Natural killer cell treated with Interleukin-12 subunit alpha and Interleukin-12 subunit beta and Interleukin-15 and Interleukin-18, amount 100 ng/mL, for 72 hours (primary cell): ENCODE measurements around the gene YY1. TPM values are rescaled to one million over a fixed set of nuclear protein-coding genes. Genes with fewer than 3 reads are reported as not detected.
"Not testable (repeated sequence)": the region's sequence is repeated elsewhere in the genome, so short reads cannot be mapped to it uniquely, and the experiment has no call there.

Experiments used
- ATAC-seq, 2 donors: fragments of 150-1000 bp; cut with Tn5 transposase in 1 of 2; sonication (Bioruptor Pico), chemical (Tn5 transposase) in 1 of 2; 2 replicates each; pipeline ENCODE4 v1.10.0; 2021
- DNase-seq: peaks from one replicate; pipeline ENCODE4 v3.0.0; 2022; ENCODE audit warnings: low spot score
- H3K27ac Mint-ChIP-seq, 2 donors: 1 replicate in 1 of 2; 2 replicates in 1 of 2; pipeline ENCODE4 v1.8.0; 2022; ENCODE audit warnings: mixed read lengths in 2 of 2, mild to moderate bottlenecking in 1 of 2, moderate library complexity in 1 of 2
- H3K27me3 Mint-ChIP-seq, 2 donors: 1 replicate in 1 of 2; 2 replicates in 1 of 2; pipeline ENCODE4 v1.8.0; 2022; ENCODE audit warnings: mixed read lengths in 2 of 2
- H3K36me3 Mint-ChIP-seq: one replicate; pipeline ENCODE4 v1.8.0; 2022; ENCODE audit warnings: mixed read lengths
- H3K4me1 Mint-ChIP-seq, 2 donors: 1 replicate in 1 of 2; 2 replicates in 1 of 2; pipeline ENCODE4 v1.8.0; 2022; ENCODE audit warnings: low read depth in 2 of 2, mixed read lengths in 2 of 2, mild to moderate bottlenecking in 1 of 2
- H3K4me3 Mint-ChIP-seq: one replicate; pipeline ENCODE4 v1.8.0; 2022; ENCODE audit warnings: mixed read lengths
- H3K9me3 Mint-ChIP-seq: 2 replicates; pipeline ENCODE4 v1.8.0; 2022; ENCODE audit warnings: mixed read lengths
- total RNA-seq, 2 donors: library from RNA; stranded (reverse); gene quantifications; one replicate each; pipeline ENCODE4 v1.2.3, GENCODE V29; 2022

The YY1 gene
- total RNA-seq, 2 donors from 2014 or later = 59.7 to 75.7 TPM

GRCh38 chr14:100306998-100307765, 68.2 kb downstream of the YY1 start:
- peak in 1 of 2 donors; percentile 0 for ATAC-seq
- Mint-ChIP-seq H3K36me3 (no peaks in the 10 kb centered on the region), H3K4me1 (peaks cover 24 to 32% of the 10 kb centered on the region in 2 donors), H3K27me3 (peaks cover 0 to 3% of the 10 kb centered on the region in 2 donors), H3K27ac (no peak overlapping the region), H3K4me3 (peak overlapping the region; percentile 72), H3K9me3 (no peaks in the 10 kb centered on the region)
- DNase-seq = no peak

GRCh38 chr14:100307766-100308426, 69.0 kb downstream of the YY1 start:
- DNase-seq (no peak), ATAC-seq (no peak)
- Mint-ChIP-seq H3K9me3 (no peaks in the 10 kb centered on the region), H3K4me3 (peak overlapping the region; percentile 72), H3K27me3 (peaks cover 0 to 3% of the 10 kb centered on the region in 2 donors), H3K36me3 (no peaks in the 10 kb centered on the region), H3K27ac (no peak overlapping the region), H3K4me1 (peaks cover 27 to 38% of the 10 kb centered on the region in 2 donors)

- H3K9me3 Mint-ChIP-seq, H3K27me3 Mint-ChIP-seq, H3K4me3 Mint-ChIP-seq, DNase-seq, H3K36me3 Mint-ChIP-seq, H3K27ac Mint-ChIP-seq, ATAC-seq: not testable (repeated sequence)
- H3K4me1 Mint-ChIP-seq = peaks cover 23 to 36% of the 10 kb centered on the region in 2 donors
Measured at GRCh38 chr14:100308427-100308792, 69.5 kb downstream of the YY1 start.

- DNase-seq (no peak), ATAC-seq (no peak)
- peaks cover 22 to 33% of the 10 kb centered on the region in 2 donors for H3K4me1 Mint-ChIP-seq
- no peaks in the 10 kb centered on the region for H3K9me3 Mint-ChIP-seq
- H3K27me3 Mint-ChIP-seq = peaks cover 0 to 3% of the 10 kb centered on the region in 2 donors
- H3K27ac Mint-ChIP-seq = no peak overlapping the region
- H3K4me3 Mint-ChIP-seq = no peak overlapping the region
- no peaks in the 10 kb centered on the region for H3K36me3 Mint-ChIP-seq
Measured at GRCh38 chr14:100309028-100309737, 70.2 kb downstream of the YY1 start.

GRCh38 chr14:100312110-100312876, 73.3 kb downstream of the YY1 start:
- not testable (repeated sequence) for ATAC-seq, H3K9me3 Mint-ChIP-seq, H3K36me3 Mint-ChIP-seq, H3K27me3 Mint-ChIP-seq, DNase-seq, H3K4me3 Mint-ChIP-seq
- Mint-ChIP-seq H3K4me1 (peaks cover 15 to 25% of the 10 kb centered on the region in 2 donors), H3K27ac (peak overlapping the region in 1 of 2 donors; percentile 34)

GRCh38 chr14:100312877-100313400, 74.0 kb downstream of the YY1 start:
- ATAC-seq (peak; percentile 64 to 67), DNase-seq (no peak)
- peaks cover 0 to 3% of the 10 kb centered on the region in 2 donors for H3K27me3 Mint-ChIP-seq
- peaks cover 18 to 25% of the 10 kb centered on the region in 2 donors for H3K4me1 Mint-ChIP-seq
- no peaks in the 10 kb centered on the region for H3K36me3 Mint-ChIP-seq
- H3K27ac Mint-ChIP-seq = peak overlapping the region in 1 of 2 donors; percentile 44
- no peak overlapping the region for H3K4me3 Mint-ChIP-seq
- no peaks in the 10 kb centered on the region for H3K9me3 Mint-ChIP-seq

GRCh38 chr14:100313464-100314230, 74.7 kb downstream of the YY1 start:
- peaks cover 0 to 1% of the 10 kb centered on the region in 2 donors for H3K27me3 Mint-ChIP-seq
- peaks cover 18 to 23% of the 10 kb centered on the region in 2 donors for H3K4me1 Mint-ChIP-seq
- H3K4me3 Mint-ChIP-seq = no peak overlapping the region
- ATAC-seq (no peak), DNase-seq (no peak)
- H3K36me3 Mint-ChIP-seq = no peaks in the 10 kb centered on the region
- peak overlapping the region in 1 of 2 donors; percentile 44 for H3K27ac Mint-ChIP-seq
- H3K9me3 Mint-ChIP-seq = no peaks in the 10 kb centered on the region

GRCh38 chr14:100314724-100315123, 75.8 kb downstream of the YY1 start:
- H3K4me3 Mint-ChIP-seq = no peak overlapping the region
- H3K36me3 Mint-ChIP-seq = no peaks in the 10 kb centered on the region
- peaks cover 18 to 25% of the 10 kb centered on the region in 2 donors for H3K4me1 Mint-ChIP-seq
- H3K9me3 Mint-ChIP-seq = no peaks in the 10 kb centered on the region
- no peak for DNase-seq
- ATAC-seq = no peak
- no peaks in the 10 kb centered on the region for H3K27me3 Mint-ChIP-seq
- H3K27ac Mint-ChIP-seq = peak overlapping the region in 1 of 2 donors; percentile 30

GRCh38 chr14:100317389-100317788, 78.4 kb downstream of the YY1 start:
- ATAC-seq (no peak), DNase-seq (no peak)
- Mint-ChIP-seq H3K36me3 (no peaks in the 10 kb centered on the region), H3K27ac (peak overlapping the region in 1 of 2 donors; percentile 45), H3K27me3 (peaks cover 0 to 4% of the 10 kb centered on the region in 2 donors), H3K9me3 (no peaks in the 10 kb centered on the region), H3K4me1 (peaks cover 9 to 19% of the 10 kb centered on the region in 2 donors), H3K4me3 (peak overlapping the region; percentile 79)

- ATAC-seq (peak; percentile 88 to 92), DNase-seq (peak; percentile 78)
- Mint-ChIP-seq H3K27me3 (peaks cover 0 to 4% of the 10 kb centered on the region in 2 donors), H3K27ac (peak overlapping the region in 1 of 2 donors; percentile 45), H3K9me3 (no peaks in the 10 kb centered on the region), H3K4me3 (peak overlapping the region; percentile 79), H3K4me1 (peaks cover 4 to 13% of the 10 kb centered on the region in 2 donors), H3K36me3 (no peaks in the 10 kb centered on the region)
Measured at GRCh38 chr14:100317912-100318808, 79.2 kb downstream of the YY1 start.

- ATAC-seq (no peak), DNase-seq (no peak)
- peaks cover 4 to 11% of the 10 kb centered on the region in 2 donors for H3K4me1 Mint-ChIP-seq
- H3K4me3 Mint-ChIP-seq = no peak overlapping the region
- H3K36me3 Mint-ChIP-seq = no peaks in the 10 kb centered on the region
- peak overlapping the region in 1 of 2 donors; percentile 74 for H3K27ac Mint-ChIP-seq
- no peaks in the 10 kb centered on the region for H3K9me3 Mint-ChIP-seq
- H3K27me3 Mint-ChIP-seq = peaks cover 0 to 4% of the 10 kb centered on the region in 2 donors
Measured at GRCh38 chr14:100320157-100320856, 81.4 kb downstream of the YY1 start.
